Skeletal muscle tissue (tissue), 4 donors: ENCODE measurements around the gene TRRAP. TPM values are rescaled to one million over a fixed set of nuclear protein-coding genes. Genes with fewer than 3 reads are reported as not detected.

Experiments
- H3K27ac ChIP-seq: one replicate; pipeline ENCODE4 v1.7.0; 2013; ENCODE audit warnings: mild to moderate bottlenecking, low read depth, low read length, inconsistent platforms
- H3K27me3 ChIP-seq, 3 donors: one replicate each; pipeline ENCODE4 v1.7.0; 2013; ENCODE audit warnings: low read length in 3 of 3; ENCODE audit not compliant: control insufficient read depth in 3 of 3, insufficient read depth in 3 of 3
- H3K36me3 ChIP-seq, 3 donors: one replicate each; pipeline ENCODE4 v1.7.0; 2013; ENCODE audit warnings: low read length in 3 of 3; ENCODE audit not compliant: control insufficient read depth in 3 of 3, insufficient read depth in 3 of 3
- H3K4me1 ChIP-seq, 3 donors: one replicate each; pipeline ENCODE4 v1.7.0; 2013; ENCODE audit warnings: low read length in 3 of 3, mild to moderate bottlenecking in 3 of 3; ENCODE audit not compliant: control insufficient read depth in 3 of 3, insufficient read depth in 3 of 3
- H3K4me3 ChIP-seq, 3 donors: one replicate each; pipeline ENCODE4 v1.7.0; 2013; ENCODE audit warnings: low read length in 3 of 3
- H3K9ac ChIP-seq, 3 donors: one replicate each; pipeline ENCODE4 v1.7.0; 2013; ENCODE audit warnings: low read length in 3 of 3, mild to moderate bottlenecking in 3 of 3, moderate library complexity in 2 of 3, low read depth in 1 of 3
- H3K9me3 ChIP-seq, 3 donors: one replicate each; pipeline ENCODE4 v1.7.0; 2013; ENCODE audit warnings: low read length in 3 of 3; ENCODE audit not compliant: control insufficient read depth in 3 of 3
- total RNA-seq: library from RNA; depleted of rRNA; stranded (reverse); fragments of >200 nt; gene quantifications from one replicate; pipeline ENCODE4 v1.2.3, GENCODE V29; 2014
- donor health status: Osteomylitis.

TRRAP gene
- 20.4 TPM for total RNA-seq

- no peaks in the 10 kb centered on the region for H3K27me3 ChIP-seq
- peaks cover 17 to 23% (median 19%) of the 10 kb centered on the region in 3 donors for H3K4me1 ChIP-seq
- peak within 1 kb of the TSS; percentile 79 to 95 (median 85) for H3K4me3 ChIP-seq
- peak within 1 kb of the TSS; percentile 84 to 98 (median 96) for H3K9ac ChIP-seq
- peaks cover 14 to 17% (median 17%) of the 10 kb centered on the region in 3 donors for H3K36me3 ChIP-seq
- peak within 1 kb of the TSS; percentile 88 for H3K27ac ChIP-seq
- no peaks in the 10 kb centered on the region for H3K9me3 ChIP-seq
Measured at GRCh38 chr7:98878365-98879197, at the start of gene TRRAP. TSS of gene TRRAP (plus strand) at chr7:98878532. CDS start at chr7:98881151, 2,619 bp downstream.

DNA sequence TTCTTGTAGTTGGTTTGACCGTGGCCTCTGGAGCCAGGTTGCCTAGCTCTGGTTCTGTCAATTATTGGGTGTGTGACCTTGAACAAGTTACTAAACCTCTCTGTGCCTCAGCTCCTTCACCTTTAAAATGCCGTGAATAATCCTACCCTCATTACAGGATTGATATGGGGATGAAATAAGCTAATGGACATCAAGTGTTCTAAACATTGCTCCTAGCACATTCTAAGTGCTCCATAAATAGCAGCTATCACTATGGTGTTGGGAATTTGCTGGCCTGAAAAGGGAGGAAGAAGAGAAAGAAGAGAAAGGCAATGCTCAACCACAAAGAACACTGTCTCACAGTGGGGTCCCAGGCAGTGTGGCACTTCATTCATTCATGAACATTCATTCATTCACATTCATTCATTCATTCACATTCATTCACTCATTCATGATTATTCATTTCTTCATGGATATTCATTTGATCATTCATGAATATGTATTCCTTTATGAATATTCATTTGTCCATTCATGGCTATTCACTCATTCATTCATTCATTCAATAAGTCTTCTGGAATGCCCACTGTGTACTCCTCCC lies 47.3 kb upstream of the TRRAP start:
- Histone ChIP-seq H3K4me3 (no peak overlapping the region), H3K9me3 (no peaks in the 10 kb centered on the region), H3K27me3 (peaks cover 0 to 13% (median 4%) of the 10 kb centered on the region in 3 donors), H3K9ac (no peak overlapping the region), H3K4me1 (peaks cover 8 to 13% (median 10%) of the 10 kb centered on the region in 3 donors), H3K27ac (no peak overlapping the region), H3K36me3 (no peaks in the 10 kb centered on the region)

- Histone ChIP-seq H3K27ac (no peak overlapping the region), H3K27me3 (peaks cover 0 to 15% (median 6%) of the 10 kb centered on the region in 3 donors), H3K4me1 (peaks cover 2 to 6% (median 4%) of the 10 kb centered on the region in 3 donors), H3K9ac (no peak overlapping the region), H3K4me3 (no peak overlapping the region), H3K9me3 (no peaks in the 10 kb centered on the region), H3K36me3 (no peaks in the 10 kb centered on the region)
Measured at GRCh38 chr7:98831641-98832221, 46.6 kb upstream of the TRRAP start.

DNA sequence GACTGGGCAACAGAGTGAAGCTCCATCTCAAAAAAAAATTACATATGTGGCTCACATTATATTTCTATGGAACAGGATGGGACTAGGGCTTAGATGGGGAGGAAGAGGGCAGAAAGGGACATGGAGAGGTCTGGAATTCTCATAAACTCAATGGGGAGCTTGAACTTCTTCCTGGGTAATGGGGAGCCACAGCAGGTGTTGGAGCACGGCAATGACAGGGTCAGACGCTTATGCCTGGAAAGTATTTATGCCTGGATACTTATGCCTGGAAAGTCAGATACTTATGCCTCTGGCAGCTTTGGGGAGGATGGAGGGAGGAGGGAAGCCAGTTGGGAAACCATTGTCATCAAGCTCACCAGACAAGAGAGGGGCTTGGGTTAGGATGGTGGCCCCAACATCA lies 45.3 kb upstream of the TRRAP start:
- no peak overlapping the region for H3K9ac ChIP-seq
- H3K9me3 ChIP-seq = no peaks in the 10 kb centered on the region
- peaks cover 0 to 19% (median 7%) of the 10 kb centered on the region in 3 donors for H3K27me3 ChIP-seq
- H3K36me3 ChIP-seq = no peaks in the 10 kb centered on the region
- H3K4me3 ChIP-seq = no peak overlapping the region
- peaks cover 0 to 3% (median 0%) of the 10 kb centered on the region in 3 donors for H3K4me1 ChIP-seq
- no peak overlapping the region for H3K27ac ChIP-seq

- Histone ChIP-seq H3K27ac (no peak overlapping the region), H3K4me1 (peaks cover 0 to 3% (median 0%) of the 10 kb centered on the region in 3 donors), H3K27me3 (peaks cover 3 to 25% (median 11%) of the 10 kb centered on the region in 3 donors), H3K4me3 (no peak overlapping the region), H3K36me3 (no peaks in the 10 kb centered on the region), H3K9ac (no peak overlapping the region), H3K9me3 (no peaks in the 10 kb centered on the region)
Measured at GRCh38 chr7:98834949-98835348, 43.4 kb upstream of the TRRAP start.

- peaks cover 0 to 4% (median 0%) of the 10 kb centered on the region in 3 donors for H3K4me1 ChIP-seq
- no peaks in the 10 kb centered on the region for H3K9me3 ChIP-seq
- H3K9ac ChIP-seq = no peak overlapping the region
- H3K36me3 ChIP-seq = no peaks in the 10 kb centered on the region
- H3K4me3 ChIP-seq = no peak overlapping the region
- H3K27ac ChIP-seq = no peak overlapping the region
- H3K27me3 ChIP-seq = peaks cover 7 to 32% (median 16%) of the 10 kb centered on the region in 3 donors
Measured at GRCh38 chr7:98836811-98837629, 41.3 kb upstream of the TRRAP start.

GRCh38 chr7:98837630-98837972 lies 40.7 kb upstream of the TRRAP start:
- H3K9me3 ChIP-seq = no peaks in the 10 kb centered on the region
- peaks cover 0 to 4% (median 0%) of the 10 kb centered on the region in 3 donors for H3K4me1 ChIP-seq
- no peak overlapping the region for H3K27ac ChIP-seq

GRCh38 chr7:98840096-98840495 lies 38.2 kb upstream of the TRRAP start:
- H3K36me3 ChIP-seq = no peaks in the 10 kb centered on the region
- H3K27ac ChIP-seq = no peak overlapping the region
- H3K4me3 ChIP-seq = no peak overlapping the region
- H3K4me1 ChIP-seq = peaks cover 0 to 4% (median 0%) of the 10 kb centered on the region in 3 donors
- H3K27me3 ChIP-seq = peaks cover 7 to 31% (median 16%) of the 10 kb centered on the region in 3 donors
- no peak overlapping the region for H3K9ac ChIP-seq
- H3K9me3 ChIP-seq = no peaks in the 10 kb centered on the region

More at GRCh38 chr7:98837630-98837972, 40.7 kb upstream of the TRRAP start:
- Histone ChIP-seq H3K9ac (no peak overlapping the region), H3K4me3 (no peak overlapping the region), H3K36me3 (no peaks in the 10 kb centered on the region), H3K27me3 (peaks cover 7 to 32% (median 16%) of the 10 kb centered on the region in 3 donors)

DNA sequence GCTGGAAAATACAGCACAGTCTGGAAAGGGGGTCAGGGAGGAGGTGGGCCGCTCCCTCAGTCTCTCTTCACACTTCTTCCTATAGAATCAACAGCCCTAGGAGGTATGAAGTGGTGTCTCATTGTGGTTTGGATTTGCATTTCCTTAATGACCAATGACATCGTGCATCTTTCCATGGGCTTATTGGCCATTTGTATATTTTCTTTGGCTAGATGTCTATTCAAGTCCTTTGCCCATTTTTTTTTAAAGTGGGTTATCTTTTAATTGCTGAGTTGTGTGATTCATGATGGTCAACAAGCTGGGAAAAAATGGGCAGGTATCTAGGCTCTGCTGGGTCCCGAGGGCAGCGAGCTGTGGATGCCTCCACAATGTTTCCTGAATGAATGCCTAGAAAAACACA lies 37.6 kb upstream of the TRRAP start:
- peaks cover 0 to 4% (median 0%) of the 10 kb centered on the region in 3 donors for H3K4me1 ChIP-seq
- H3K36me3 ChIP-seq = no peaks in the 10 kb centered on the region
- peaks cover 7 to 27% (median 12%) of the 10 kb centered on the region in 3 donors for H3K27me3 ChIP-seq
- no peak overlapping the region for H3K4me3 ChIP-seq
- no peaks in the 10 kb centered on the region for H3K9me3 ChIP-seq
- no peak overlapping the region for H3K27ac ChIP-seq
- no peak overlapping the region for H3K9ac ChIP-seq
